Measurements from ENCODE around the gene LIMS4. TPM values are rescaled to one million over a fixed set of nuclear protein-coding genes. Genes with fewer than 3 reads are reported as not detected.
"Not testable (repeated sequence)": the region's sequence is repeated elsewhere in the genome, so short reads cannot be mapped to it uniquely, and the experiment has no call there.

The LIMS4 gene
- total RNA-seq, 2 donors from 2014 or later: 0.48 to 1.7 TPM

DNA sequence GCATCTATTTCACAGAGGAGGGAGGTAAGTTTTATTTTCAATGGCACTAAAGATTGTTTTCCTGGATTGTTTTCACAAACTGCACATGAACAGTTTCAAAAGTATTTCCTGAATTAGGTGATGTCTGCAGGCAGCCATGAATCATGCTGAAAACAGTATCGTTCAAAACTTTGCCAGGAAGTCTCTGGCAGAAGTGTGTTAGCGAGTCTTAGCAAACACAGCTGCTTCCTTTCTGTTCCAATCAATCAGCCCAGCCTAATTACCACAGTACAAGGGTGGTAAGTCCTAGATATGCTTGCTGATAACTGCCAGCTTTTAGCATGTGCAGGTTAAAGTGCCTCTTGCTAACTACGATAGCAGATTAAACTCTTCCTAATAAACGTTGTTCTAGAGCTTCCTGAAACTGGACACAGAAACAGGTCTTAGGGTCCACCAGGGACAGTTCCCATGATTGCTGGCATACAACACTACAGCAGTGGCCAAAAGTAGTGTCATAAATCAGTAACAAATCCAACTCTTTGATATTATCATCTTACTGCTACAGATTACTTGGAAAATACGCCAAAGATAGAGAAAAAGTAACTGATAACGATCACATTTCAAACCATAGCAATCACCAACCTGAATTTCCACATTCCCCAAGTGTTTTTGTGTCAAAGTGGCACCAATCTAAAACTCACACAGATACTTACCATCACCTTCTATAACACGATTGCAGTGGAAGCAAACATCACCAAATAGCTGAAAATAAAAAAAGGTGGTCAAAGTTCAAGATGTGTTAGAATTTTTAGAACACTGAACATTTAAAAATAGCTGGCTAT is 23.3 kb downstream of the LIMS4 start:
- WGBS, 2 experiments (ENCODE audit: insufficient coverage in 1 of 2, insufficient read length in 1 of 2): no CpG with 5 or more reads among the region's 7 CpGs
- not testable (repeated sequence) for H3K9ac ChIP-seq (ENCODE audit: extremely low read depth, low read length, poor library complexity, severe bottlenecking); H3K4me1 ChIP-seq (ENCODE audit: control insufficient read depth, insufficient read depth, low read length); H3K36me3 Mint-ChIP-seq (ENCODE audit: low read depth); H3K27ac Mint-ChIP-seq; H3K4me3 ChIP-seq (ENCODE audit: low read length); DNase-seq; H3K27ac ChIP-seq (ENCODE audit: low read depth, low read length); H3K36me3 ChIP-seq (ENCODE audit: control insufficient read depth, insufficient read depth, low read length); H3K4me3 Mint-ChIP-seq; H3K27me3 Mint-ChIP-seq (ENCODE audit: insufficient read depth); H3K9me3 ChIP-seq (ENCODE audit: control insufficient read depth, low read length); H3K4me1 Mint-ChIP-seq; H3K9me3 Mint-ChIP-seq; H3K27me3 ChIP-seq (ENCODE audit: control insufficient read depth, insufficient read depth, low read length, poor library complexity, severe bottlenecking)

DNA sequence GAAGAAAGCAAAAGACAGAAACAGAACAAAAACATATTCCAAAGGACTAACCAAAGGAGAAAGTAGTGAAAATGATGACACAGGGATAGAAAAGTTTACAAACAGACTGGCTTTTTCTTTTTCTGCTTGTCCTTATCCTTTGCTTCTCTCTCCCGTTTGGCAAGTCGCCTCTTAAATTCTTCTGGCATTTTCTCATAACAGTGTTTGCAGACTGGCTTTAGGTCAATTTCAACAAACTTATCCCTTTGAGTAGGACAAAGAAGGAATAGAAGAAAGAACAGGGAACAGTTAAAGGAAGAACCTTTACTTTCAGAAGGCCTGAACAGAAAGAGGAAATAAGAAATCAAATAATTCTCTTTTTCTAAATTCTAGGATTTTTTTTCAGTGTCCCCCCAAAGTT is 26.0 kb downstream of the LIMS4 start:
- not testable (repeated sequence) for H3K9me3 Mint-ChIP-seq; H3K27ac Mint-ChIP-seq; H3K36me3 Mint-ChIP-seq (ENCODE audit: low read depth); DNase-seq; H3K27ac ChIP-seq (ENCODE audit: low read depth, low read length); H3K4me3 ChIP-seq (ENCODE audit: low read length); H3K36me3 ChIP-seq (ENCODE audit: control insufficient read depth, insufficient read depth, low read length); H3K9ac ChIP-seq (ENCODE audit: extremely low read depth, low read length, poor library complexity, severe bottlenecking); H3K9me3 ChIP-seq (ENCODE audit: control insufficient read depth, low read length); H3K4me1 Mint-ChIP-seq; H3K4me1 ChIP-seq (ENCODE audit: control insufficient read depth, insufficient read depth, low read length); H3K4me3 Mint-ChIP-seq; H3K27me3 Mint-ChIP-seq (ENCODE audit: insufficient read depth); H3K27me3 ChIP-seq (ENCODE audit: control insufficient read depth, insufficient read depth, low read length, poor library complexity, severe bottlenecking)
- WGBS, 2 experiments (ENCODE audit: insufficient coverage in 1 of 2, insufficient read length in 1 of 2): no CpG with 5 or more reads among the region's 2 CpGs

GRCh38 chr2:110443305-110444005 is 29.2 kb downstream of the LIMS4 start:
- H3K27ac Mint-ChIP-seq, H3K4me1 Mint-ChIP-seq: not testable (repeated sequence)
- no CpG with 5 or more reads among the region's 8 CpGs for WGBS, 2 experiments (ENCODE audit: insufficient coverage in 1 of 2, insufficient read length in 1 of 2)

DNA sequence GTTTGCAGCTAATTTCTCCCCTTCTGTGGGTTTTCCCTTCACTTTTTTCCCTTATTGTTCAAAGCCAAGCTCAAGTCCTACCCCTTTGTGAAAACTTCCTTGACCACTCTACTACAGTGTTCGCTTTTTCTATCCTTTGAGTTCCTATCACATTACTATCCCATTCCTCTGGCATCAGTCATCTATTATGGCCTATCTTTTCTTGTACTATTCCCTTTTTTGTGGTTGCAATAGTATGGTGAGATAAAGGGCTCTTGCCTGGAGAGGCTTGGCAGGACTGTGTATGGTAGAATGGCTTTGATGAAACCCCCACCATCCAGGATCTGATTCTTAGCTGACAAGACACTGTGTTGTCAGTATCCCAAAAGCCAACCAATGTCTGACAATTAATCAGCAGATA is 30.7 kb downstream of the LIMS4 start:
- not testable (repeated sequence) for H3K27me3 Mint-ChIP-seq (ENCODE audit: insufficient read depth); H3K4me1 ChIP-seq (ENCODE audit: control insufficient read depth, insufficient read depth, low read length); H3K27ac ChIP-seq (ENCODE audit: low read depth, low read length); H3K36me3 Mint-ChIP-seq (ENCODE audit: low read depth); DNase-seq; H3K9ac ChIP-seq (ENCODE audit: extremely low read depth, low read length, poor library complexity, severe bottlenecking); H3K27me3 ChIP-seq (ENCODE audit: control insufficient read depth, insufficient read depth, low read length, poor library complexity, severe bottlenecking); H3K9me3 ChIP-seq (ENCODE audit: control insufficient read depth, low read length); H3K9me3 Mint-ChIP-seq; H3K36me3 ChIP-seq (ENCODE audit: control insufficient read depth, insufficient read depth, low read length); H3K4me3 Mint-ChIP-seq; H3K4me3 ChIP-seq (ENCODE audit: low read length); H3K27ac Mint-ChIP-seq; H3K4me1 Mint-ChIP-seq
- no CpG with 5 or more reads among the region's 1 CpG for WGBS, 2 experiments (ENCODE audit: insufficient coverage in 1 of 2, insufficient read length in 1 of 2)

More at GRCh38 chr2:110443305-110444005, 29.2 kb downstream of the LIMS4 start:
- not testable (repeated sequence) for H3K27ac ChIP-seq (ENCODE audit: low read depth, low read length); H3K9ac ChIP-seq (ENCODE audit: extremely low read depth, low read length, poor library complexity, severe bottlenecking); H3K27me3 Mint-ChIP-seq (ENCODE audit: insufficient read depth); H3K4me3 Mint-ChIP-seq; H3K36me3 Mint-ChIP-seq (ENCODE audit: low read depth); DNase-seq; H3K9me3 ChIP-seq (ENCODE audit: control insufficient read depth, low read length); H3K36me3 ChIP-seq (ENCODE audit: control insufficient read depth, insufficient read depth, low read length); H3K27me3 ChIP-seq (ENCODE audit: control insufficient read depth, insufficient read depth, low read length, poor library complexity, severe bottlenecking); H3K9me3 Mint-ChIP-seq; H3K4me3 ChIP-seq (ENCODE audit: low read length); H3K4me1 ChIP-seq (ENCODE audit: control insufficient read depth, insufficient read depth, low read length)

GRCh38 chr2:110434565-110434964 is 38.1 kb downstream of the LIMS4 start:
- not testable (repeated sequence) for H3K4me3 Mint-ChIP-seq; H3K27me3 ChIP-seq (ENCODE audit: control insufficient read depth, insufficient read depth, low read length, poor library complexity, severe bottlenecking); DNase-seq; H3K27me3 Mint-ChIP-seq (ENCODE audit: insufficient read depth); H3K4me1 ChIP-seq (ENCODE audit: control insufficient read depth, insufficient read depth, low read length); H3K9me3 ChIP-seq (ENCODE audit: control insufficient read depth, low read length); H3K4me3 ChIP-seq (ENCODE audit: low read length); H3K36me3 Mint-ChIP-seq (ENCODE audit: low read depth); H3K36me3 ChIP-seq (ENCODE audit: control insufficient read depth, insufficient read depth, low read length); H3K27ac Mint-ChIP-seq; H3K4me1 Mint-ChIP-seq; H3K9ac ChIP-seq (ENCODE audit: extremely low read depth, low read length, poor library complexity, severe bottlenecking); H3K9me3 Mint-ChIP-seq; H3K27ac ChIP-seq (ENCODE audit: low read depth, low read length)
- WGBS, 2 experiments (ENCODE audit: insufficient coverage in 1 of 2, insufficient read length in 1 of 2): no CpG with 5 or more reads among the region's 6 CpGs

DNA sequence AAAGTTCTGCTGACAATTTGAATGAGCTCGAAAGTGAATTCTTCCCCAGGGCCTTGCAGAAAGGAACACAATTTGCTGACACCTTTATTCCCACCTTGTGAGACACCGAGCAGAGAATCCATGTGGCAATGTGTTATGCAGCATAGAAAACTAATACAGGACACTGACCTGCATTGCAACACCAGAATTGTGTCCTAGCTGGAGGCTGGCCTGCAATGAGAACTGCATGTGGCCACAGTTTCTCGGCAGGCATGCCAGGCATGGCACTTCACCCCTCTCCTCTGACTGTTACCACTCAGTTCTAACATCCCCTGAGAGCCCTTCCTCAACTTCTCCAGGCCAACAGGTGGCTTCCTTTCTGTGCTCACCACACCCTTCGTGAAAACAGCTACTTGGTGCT is 46.9 kb downstream of the LIMS4 start:
- H3K36me3 Mint-ChIP-seq (ENCODE audit: low read depth); H3K4me3 ChIP-seq (ENCODE audit: low read length); H3K27ac Mint-ChIP-seq; H3K9me3 Mint-ChIP-seq; H3K27ac ChIP-seq (ENCODE audit: low read depth, low read length); H3K36me3 ChIP-seq (ENCODE audit: control insufficient read depth, insufficient read depth, low read length); H3K27me3 Mint-ChIP-seq (ENCODE audit: insufficient read depth); H3K27me3 ChIP-seq (ENCODE audit: control insufficient read depth, insufficient read depth, low read length, poor library complexity, severe bottlenecking); H3K9ac ChIP-seq (ENCODE audit: extremely low read depth, low read length, poor library complexity, severe bottlenecking); DNase-seq; H3K4me1 Mint-ChIP-seq; H3K9me3 ChIP-seq (ENCODE audit: control insufficient read depth, low read length); H3K4me3 Mint-ChIP-seq; H3K4me1 ChIP-seq (ENCODE audit: control insufficient read depth, insufficient read depth, low read length): not testable (repeated sequence)
- no CpG with 5 or more reads among the region's 4 CpGs for WGBS, 2 experiments (ENCODE audit: insufficient coverage in 1 of 2, insufficient read length in 1 of 2)

- not testable (repeated sequence) for H3K27ac ChIP-seq (ENCODE audit: low read depth, low read length); H3K4me3 Mint-ChIP-seq; H3K4me1 Mint-ChIP-seq; H3K27me3 Mint-ChIP-seq (ENCODE audit: insufficient read depth); H3K36me3 ChIP-seq (ENCODE audit: control insufficient read depth, insufficient read depth, low read length); H3K27me3 ChIP-seq (ENCODE audit: control insufficient read depth, insufficient read depth, low read length, poor library complexity, severe bottlenecking); H3K9ac ChIP-seq (ENCODE audit: extremely low read depth, low read length, poor library complexity, severe bottlenecking); H3K9me3 ChIP-seq (ENCODE audit: control insufficient read depth, low read length); H3K36me3 Mint-ChIP-seq (ENCODE audit: low read depth); DNase-seq; H3K27ac Mint-ChIP-seq; H3K9me3 Mint-ChIP-seq; H3K4me3 ChIP-seq (ENCODE audit: low read length); H3K4me1 ChIP-seq (ENCODE audit: control insufficient read depth, insufficient read depth, low read length)
- no CpG with 5 or more reads among the region's 4 CpGs for WGBS, 2 experiments (ENCODE audit: insufficient coverage in 1 of 2, insufficient read length in 1 of 2)
Observed at GRCh38 chr2:110424421-110424820, 48.2 kb downstream of the LIMS4 start.

All from endodermal cell (in vitro differentiated cells).